CD8-positive, alpha-beta memory T cell (primary cell): ENCODE results near the gene PKD1L1. TPM values are rescaled to one million over a fixed set of nuclear protein-coding genes. Genes with fewer than 3 reads are reported as not detected.

Experiments
- CTCF ChIA-PET: fragments of 350-600 bp; sonication (Branson Sonifier 250); formaldehyde crosslinking; loops from one replicate; lab custom pipeline; 2021; ENCODE audit warnings: antibody characterized with exemption; lab: Charles Lee
- POLR2A ChIA-PET: fragments of 350-600 bp; sonication (Branson Sonifier 250); formaldehyde crosslinking; loops from one replicate; lab custom pipeline; 2021; ENCODE audit warnings: antibody characterized with exemption; lab: Charles Lee
- DNase-seq, 5 donors: peaks; one replicate each; pipeline versions ENCODE4 v3.0.0 to v3.0.0-alpha.2; 2020 to 2022; ENCODE audit warnings: mixed read lengths in 1 of 5
- H3K27ac ChIP-seq: one replicate; pipeline ENCODE4 v1.7.0; 2013; ENCODE audit warnings: low read depth, mild to moderate bottlenecking, low read length, moderate library complexity
- H3K27me3 ChIP-seq: 2 replicates; pipeline ENCODE4 v1.7.0; 2013; ENCODE audit warnings: low read length, mild to moderate bottlenecking; ENCODE audit not compliant: insufficient read depth, poor library complexity, severe bottlenecking
- H3K36me3 ChIP-seq: 2 replicates; pipeline ENCODE4 v1.7.0; 2013; ENCODE audit warnings: mild to moderate bottlenecking, low read length, moderate library complexity; ENCODE audit not compliant: insufficient read depth
- H3K4me1 ChIP-seq: 2 replicates; pipeline ENCODE4 v1.7.0; 2013; ENCODE audit warnings: mild to moderate bottlenecking, low read length, moderate library complexity; ENCODE audit not compliant: insufficient read depth
- H3K4me3 ChIP-seq: 2 replicates; pipeline ENCODE4 v1.7.0; 2013; ENCODE audit warnings: mild to moderate bottlenecking, low read length
- H3K9me3 ChIP-seq: 2 replicates; pipeline ENCODE4 v1.7.0; 2013; ENCODE audit warnings: mild to moderate bottlenecking, low read length
- H3K27ac Mint-ChIP-seq, 8 donors: one replicate each; pipeline ENCODE4 v1.8.0; 2020 to 2021; ENCODE audit warnings: mixed read lengths in 8 of 8, mild to moderate bottlenecking in 6 of 8, inconsistent platforms in 3 of 8, moderate library complexity in 3 of 8
- H3K27me3 Mint-ChIP-seq, 2 donors: one replicate each; pipeline ENCODE4 v1.8.0; 2020 to 2021; ENCODE audit warnings: mixed read lengths in 2 of 2, mild to moderate bottlenecking in 1 of 2, moderate library complexity in 1 of 2
- H3K36me3 Mint-ChIP-seq, 3 donors: one replicate each; pipeline ENCODE4 v1.8.0; 2020 to 2021; ENCODE audit warnings: mixed read lengths in 3 of 3, inconsistent platforms in 1 of 3, mild to moderate bottlenecking in 1 of 3
- H3K4me1 Mint-ChIP-seq, 3 donors: one replicate each; pipeline ENCODE4 v1.8.0; 2020 to 2021; ENCODE audit warnings: mixed read lengths in 3 of 3, inconsistent platforms in 1 of 3, mild to moderate bottlenecking in 1 of 3
- H3K4me3 Mint-ChIP-seq, 7 donors: one replicate each; pipeline ENCODE4 v1.8.0; 2020 to 2021; ENCODE audit warnings: mixed read lengths in 7 of 7, mild to moderate bottlenecking in 6 of 7, moderate library complexity in 4 of 7, inconsistent platforms in 2 of 7
- H3K9me3 Mint-ChIP-seq, 5 donors: one replicate each; pipeline ENCODE4 v1.8.0; 2020 to 2022; ENCODE audit warnings: mixed read lengths in 5 of 5, mild to moderate bottlenecking in 3 of 5, moderate library complexity in 2 of 5, inconsistent platforms in 1 of 5
- polyA plus RNA-seq: library from polyadenylated mRNA; unstranded; fragments of 300-500 nt; fragmentation: Illumina TruSeq; gene quantifications from one replicate; pipeline ENCODE4 v1.2.3, GENCODE V29; 2021
- total RNA-seq, 2 experiments: library from RNA; stranded (reverse); gene quantifications; one replicate each; pipeline ENCODE4 v1.2.3, GENCODE V29; 2021

PKD1L1 gene
- total and polyA plus RNA-seq, 3 experiments from 2014 or later = 0.02 to 0.18 (median 0.18) TPM

GRCh38 chr7:47791682-47792081, 156.6 kb downstream of the PKD1L1 start:
- POLR2A ChIA-PET = no interaction called here
- no peak overlapping the region for H3K27ac Mint-ChIP-seq
- DNase-seq = no peak
- H3K9me3 Mint-ChIP-seq = no peaks in the 10 kb centered on the region
- no peaks in the 10 kb centered on the region for H3K36me3 Mint-ChIP-seq
- Histone ChIP-seq H3K4me3 (no peak overlapping the region), H3K4me1 (no peaks in the 10 kb centered on the region), H3K27me3 (no peaks in the 10 kb centered on the region), H3K36me3 (no peaks in the 10 kb centered on the region), H3K9me3 (no peaks in the 10 kb centered on the region), H3K27ac (no peak overlapping the region)
- CTCF ChIA-PET = no interaction called here
- peaks cover 6 to 7% of the 10 kb centered on the region in 2 donors for H3K27me3 Mint-ChIP-seq
- no peaks in the 10 kb centered on the region for H3K4me1 Mint-ChIP-seq
- no peak overlapping the region for H3K4me3 Mint-ChIP-seq

GRCh38 chr7:47788083-47788482, 160.2 kb downstream of the PKD1L1 start:
- H3K27ac Mint-ChIP-seq = no peak overlapping the region
- CTCF ChIA-PET = no interaction called here
- Histone ChIP-seq H3K27ac (no peak overlapping the region), H3K9me3 (no peaks in the 10 kb centered on the region), H3K36me3 (no peaks in the 10 kb centered on the region), H3K27me3 (no peaks in the 10 kb centered on the region), H3K4me1 (no peaks in the 10 kb centered on the region), H3K4me3 (no peak overlapping the region)
- no peaks in the 10 kb centered on the region for H3K36me3 Mint-ChIP-seq
- no peaks in the 10 kb centered on the region for H3K4me1 Mint-ChIP-seq
- no peak overlapping the region for H3K4me3 Mint-ChIP-seq
- H3K9me3 Mint-ChIP-seq = no peaks in the 10 kb centered on the region
- DNase-seq = no peak
- POLR2A ChIA-PET = no interaction called here
- H3K27me3 Mint-ChIP-seq = peaks cover 4 to 10% of the 10 kb centered on the region in 2 donors

- Histone ChIP-seq H3K4me1 (no peaks in the 10 kb centered on the region), H3K9me3 (no peaks in the 10 kb centered on the region), H3K27me3 (no peaks in the 10 kb centered on the region), H3K4me3 (no peak overlapping the region), H3K36me3 (no peaks in the 10 kb centered on the region), H3K27ac (no peak overlapping the region)
- no peak overlapping the region for H3K4me3 Mint-ChIP-seq
- no peak for DNase-seq
- ChIA-PET CTCF (no interaction called here), POLR2A (no interaction called here)
- H3K36me3 Mint-ChIP-seq = no peaks in the 10 kb centered on the region
- no peaks in the 10 kb centered on the region for H3K4me1 Mint-ChIP-seq
- H3K27ac Mint-ChIP-seq = no peak overlapping the region
- H3K27me3 Mint-ChIP-seq = peaks cover 1 to 10% of the 10 kb centered on the region in 2 donors
- no peaks in the 10 kb centered on the region for H3K9me3 Mint-ChIP-seq
Measured at GRCh38 chr7:47787249-47788069, 160.8 kb downstream of the PKD1L1 start.

- H3K9me3 Mint-ChIP-seq = no peaks in the 10 kb centered on the region
- POLR2A ChIA-PET = no interaction called here
- H3K27ac Mint-ChIP-seq = no peak overlapping the region
- no peaks in the 10 kb centered on the region for H3K9me3 ChIP-seq
- CTCF ChIA-PET = no interaction called here
- no peaks in the 10 kb centered on the region for H3K4me1 ChIP-seq
- H3K4me1 Mint-ChIP-seq = no peaks in the 10 kb centered on the region
- DNase-seq = no peak
- peaks cover 1 to 5% of the 10 kb centered on the region in 2 donors for H3K27me3 Mint-ChIP-seq
- H3K36me3 ChIP-seq = no peaks in the 10 kb centered on the region
- H3K4me3 ChIP-seq = no peak overlapping the region
- H3K36me3 Mint-ChIP-seq = no peaks in the 10 kb centered on the region
- H3K27me3 ChIP-seq = no peaks in the 10 kb centered on the region
- H3K4me3 Mint-ChIP-seq = no peak overlapping the region
- H3K27ac ChIP-seq = no peak overlapping the region
Measured at GRCh38 chr7:47786557-47787248, 161.6 kb downstream of the PKD1L1 start.

- no peak overlapping the region for H3K4me3 ChIP-seq
- POLR2A ChIA-PET = no interaction called here
- no peak overlapping the region for H3K4me3 Mint-ChIP-seq
- no peaks in the 10 kb centered on the region for H3K4me1 ChIP-seq
- no peak overlapping the region for H3K27ac Mint-ChIP-seq
- CTCF ChIA-PET = no interaction called here
- no peaks in the 10 kb centered on the region for H3K36me3 ChIP-seq
- H3K27me3 ChIP-seq = no peaks in the 10 kb centered on the region
- DNase-seq = no peak
- H3K27me3 Mint-ChIP-seq = peaks cover 1 to 4% of the 10 kb centered on the region in 2 donors
- no peaks in the 10 kb centered on the region for H3K9me3 ChIP-seq
- no peak overlapping the region for H3K27ac ChIP-seq
- H3K4me1 Mint-ChIP-seq = no peaks in the 10 kb centered on the region
- no peaks in the 10 kb centered on the region for H3K9me3 Mint-ChIP-seq
- H3K36me3 Mint-ChIP-seq = no peaks in the 10 kb centered on the region
Measured at GRCh38 chr7:47785923-47786556, 162.2 kb downstream of the PKD1L1 start.

- DNase-seq = no peak
- Mint-ChIP-seq H3K4me3 (no peak overlapping the region), H3K27me3 (peaks cover 1 to 4% of the 10 kb centered on the region in 2 donors), H3K9me3 (no peaks in the 10 kb centered on the region), H3K27ac (no peak overlapping the region), H3K36me3 (no peaks in the 10 kb centered on the region), H3K4me1 (no peaks in the 10 kb centered on the region)
- no peaks in the 10 kb centered on the region for H3K9me3 ChIP-seq
- no peak overlapping the region for H3K27ac ChIP-seq
- ChIA-PET POLR2A (no interaction called here), CTCF (no interaction called here)
- no peaks in the 10 kb centered on the region for H3K4me1 ChIP-seq
- no peaks in the 10 kb centered on the region for H3K27me3 ChIP-seq
- H3K4me3 ChIP-seq = no peak overlapping the region
- no peaks in the 10 kb centered on the region for H3K36me3 ChIP-seq
Measured at GRCh38 chr7:47783456-47784223, 164.6 kb downstream of the PKD1L1 start.

- Histone ChIP-seq H3K27me3 (no peaks in the 10 kb centered on the region), H3K27ac (no peak overlapping the region), H3K4me1 (no peaks in the 10 kb centered on the region), H3K36me3 (no peaks in the 10 kb centered on the region), H3K9me3 (no peaks in the 10 kb centered on the region), H3K4me3 (no peak overlapping the region)
- H3K27me3 Mint-ChIP-seq = peaks cover 3 to 4% of the 10 kb centered on the region in 2 donors
- H3K4me3 Mint-ChIP-seq = no peak overlapping the region
- H3K27ac Mint-ChIP-seq = no peak overlapping the region
- ChIA-PET CTCF (no interaction called here), POLR2A (no interaction called here)
- no peaks in the 10 kb centered on the region for H3K9me3 Mint-ChIP-seq
- no peaks in the 10 kb centered on the region for H3K36me3 Mint-ChIP-seq
- no peak for DNase-seq
- H3K4me1 Mint-ChIP-seq = no peaks in the 10 kb centered on the region
Measured at GRCh38 chr7:47782792-47783191, 165.5 kb downstream of the PKD1L1 start.
